ENCODE measurements around the gene ESRRA.

The ESRRA gene

GRCh38 chr11:64286801-64287159 lies 18.5 kb upstream of the ESRRA start:
- Histone ChIP-seq H3K36me3 (ENCODE audit: control insufficient read depth in 2 of 2, insufficient read depth in 2 of 2, low read length in 2 of 2) (peaks cover 4 to 7% of the 10 kb centered on the region in 2 donors), H3K27ac (ENCODE audit: low read length) (no peak overlapping the region), H3K4me1 (ENCODE audit: control insufficient read depth, insufficient read depth, low read length) (peaks cover 35% of the 10 kb centered on the region), H3K9me3 (ENCODE audit: control insufficient read depth in 2 of 2, low read length in 2 of 2) (no peaks in the 10 kb centered on the region), H3K27me3 (ENCODE audit: control insufficient read depth in 1 of 2, insufficient read depth in 2 of 2, low read length in 2 of 2) (peaks cover 13 to 16% of the 10 kb centered on the region in 2 donors), H3K9ac (ENCODE audit: low read length in 2 of 2) (no peak overlapping the region), H3K4me3 (ENCODE audit: low read length in 2 of 2) (no peak overlapping the region)

- H3K4me1 ChIP-seq (ENCODE audit: control insufficient read depth, insufficient read depth, low read length) = peaks cover 37% of the 10 kb centered on the region
- H3K27ac ChIP-seq (ENCODE audit: low read length) = no peak overlapping the region
- H3K9me3 ChIP-seq (ENCODE audit: control insufficient read depth in 2 of 2, low read length in 2 of 2) = no peaks in the 10 kb centered on the region
Measured at GRCh38 chr11:64287676-64288352, 17.5 kb upstream of the ESRRA start.

GRCh38 chr11:64288353-64288750 lies 17.0 kb upstream of the ESRRA start:
- Histone ChIP-seq H3K9me3 (ENCODE audit: control insufficient read depth in 2 of 2, low read length in 2 of 2) (no peaks in the 10 kb centered on the region), H3K9ac (ENCODE audit: low read length in 2 of 2) (no peak overlapping the region), H3K36me3 (ENCODE audit: control insufficient read depth in 2 of 2, insufficient read depth in 2 of 2, low read length in 2 of 2) (no peaks in the 10 kb centered on the region), H3K27ac (ENCODE audit: low read length) (no peak overlapping the region), H3K4me1 (ENCODE audit: control insufficient read depth, insufficient read depth, low read length) (peaks cover 32% of the 10 kb centered on the region), H3K4me3 (ENCODE audit: low read length in 2 of 2) (no peak overlapping the region), H3K27me3 (ENCODE audit: control insufficient read depth in 1 of 2, insufficient read depth in 2 of 2, low read length in 2 of 2) (peaks cover 21 to 32% of the 10 kb centered on the region in 2 donors)

More at GRCh38 chr11:64287676-64288352, 17.5 kb upstream of the ESRRA start:
- H3K36me3 ChIP-seq (ENCODE audit: control insufficient read depth in 2 of 2, insufficient read depth in 2 of 2, low read length in 2 of 2) = peaks cover 2 to 4% of the 10 kb centered on the region in 2 donors
- H3K27me3 ChIP-seq (ENCODE audit: control insufficient read depth in 1 of 2, insufficient read depth in 2 of 2, low read length in 2 of 2) = peaks cover 17 to 27% of the 10 kb centered on the region in 2 donors
- H3K4me3 ChIP-seq (ENCODE audit: low read length in 2 of 2) = no peak overlapping the region
- no peak overlapping the region for H3K9ac ChIP-seq (ENCODE audit: low read length in 2 of 2)

- Histone ChIP-seq H3K9me3 (ENCODE audit: control insufficient read depth in 2 of 2, low read length in 2 of 2) (no peaks in the 10 kb centered on the region), H3K4me1 (ENCODE audit: control insufficient read depth, insufficient read depth, low read length) (peaks cover 25% of the 10 kb centered on the region), H3K9ac (ENCODE audit: low read length in 2 of 2) (no peak overlapping the region), H3K27me3 (ENCODE audit: control insufficient read depth in 1 of 2, insufficient read depth in 2 of 2, low read length in 2 of 2) (peaks cover 26 to 35% of the 10 kb centered on the region in 2 donors), H3K27ac (ENCODE audit: low read length) (no peak overlapping the region), H3K36me3 (ENCODE audit: control insufficient read depth in 2 of 2, insufficient read depth in 2 of 2, low read length in 2 of 2) (no peaks in the 10 kb centered on the region), H3K4me3 (ENCODE audit: low read length in 2 of 2) (no peak overlapping the region)
Measured at GRCh38 chr11:64289002-64289564, 16.2 kb upstream of the ESRRA start.

GRCh38 chr11:64290352-64291261 lies 14.7 kb upstream of the ESRRA start:
- Histone ChIP-seq H3K4me1 (ENCODE audit: control insufficient read depth, insufficient read depth, low read length) (peaks cover 22% of the 10 kb centered on the region), H3K36me3 (ENCODE audit: control insufficient read depth in 2 of 2, insufficient read depth in 2 of 2, low read length in 2 of 2) (no peaks in the 10 kb centered on the region), H3K4me3 (ENCODE audit: low read length in 2 of 2) (no peak overlapping the region), H3K9ac (ENCODE audit: low read length in 2 of 2) (no peak overlapping the region), H3K9me3 (ENCODE audit: control insufficient read depth in 2 of 2, low read length in 2 of 2) (no peaks in the 10 kb centered on the region), H3K27ac (ENCODE audit: low read length) (no peak overlapping the region), H3K27me3 (ENCODE audit: control insufficient read depth in 1 of 2, insufficient read depth in 2 of 2, low read length in 2 of 2) (peaks cover 33 to 42% of the 10 kb centered on the region in 2 donors)

DNA sequence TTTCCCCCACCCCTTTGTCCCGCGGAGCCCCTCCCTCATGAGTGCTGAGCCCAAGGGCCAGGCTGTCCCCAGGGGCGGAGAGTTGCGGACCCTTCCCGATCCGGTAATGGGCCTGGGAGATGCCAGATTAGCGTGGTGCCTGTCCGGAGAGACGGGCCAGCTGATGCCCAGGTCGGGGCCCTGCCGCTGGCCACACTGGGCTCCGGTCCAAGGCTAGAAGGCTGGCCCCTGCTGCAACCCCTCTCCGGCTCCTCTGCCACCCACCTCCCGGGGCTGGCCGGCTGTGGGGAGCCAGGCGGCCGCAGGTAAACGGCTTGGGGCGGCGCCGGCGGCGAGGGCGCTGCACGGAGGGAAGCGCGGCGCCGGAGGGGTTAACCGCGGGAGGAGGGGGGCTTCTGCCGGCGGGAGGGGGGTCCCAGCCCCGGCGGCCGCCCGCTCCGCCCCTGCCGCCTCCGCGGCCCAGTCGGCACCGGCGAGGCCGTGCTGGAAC lies 14.0 kb upstream of the ESRRA start, which contains the start of gene KCNK4:
Gene KCNK4, plus strand, starts transcription at position 41 of the 490 bp plus-strand sequence. CDS start 1,717 bp downstream, outside the sequence.
- H3K36me3 ChIP-seq (ENCODE audit: control insufficient read depth in 2 of 2, insufficient read depth in 2 of 2, low read length in 2 of 2) = no peaks in the 10 kb centered on the region
- peak within 1 kb of the TSS; percentile 31 to 62 for H3K4me3 ChIP-seq (ENCODE audit: low read length in 2 of 2)
- H3K27ac ChIP-seq (ENCODE audit: low read length) = no peak within 1 kb of the TSS
- H3K9ac ChIP-seq (ENCODE audit: low read length in 2 of 2) = no peak within 1 kb of the TSS
- H3K27me3 ChIP-seq (ENCODE audit: control insufficient read depth in 1 of 2, insufficient read depth in 2 of 2, low read length in 2 of 2) = peaks cover 38 to 49% of the 10 kb centered on the region in 2 donors
- H3K4me1 ChIP-seq (ENCODE audit: control insufficient read depth, insufficient read depth, low read length) = peaks cover 17% of the 10 kb centered on the region
- no peaks in the 10 kb centered on the region for H3K9me3 ChIP-seq (ENCODE audit: control insufficient read depth in 2 of 2, low read length in 2 of 2)

- no peaks in the 10 kb centered on the region for H3K36me3 ChIP-seq (ENCODE audit: control insufficient read depth in 2 of 2, insufficient read depth in 2 of 2, low read length in 2 of 2)
Measured at GRCh38 chr11:64291752-64292459, 13.4 kb upstream of the ESRRA start.

DNA sequence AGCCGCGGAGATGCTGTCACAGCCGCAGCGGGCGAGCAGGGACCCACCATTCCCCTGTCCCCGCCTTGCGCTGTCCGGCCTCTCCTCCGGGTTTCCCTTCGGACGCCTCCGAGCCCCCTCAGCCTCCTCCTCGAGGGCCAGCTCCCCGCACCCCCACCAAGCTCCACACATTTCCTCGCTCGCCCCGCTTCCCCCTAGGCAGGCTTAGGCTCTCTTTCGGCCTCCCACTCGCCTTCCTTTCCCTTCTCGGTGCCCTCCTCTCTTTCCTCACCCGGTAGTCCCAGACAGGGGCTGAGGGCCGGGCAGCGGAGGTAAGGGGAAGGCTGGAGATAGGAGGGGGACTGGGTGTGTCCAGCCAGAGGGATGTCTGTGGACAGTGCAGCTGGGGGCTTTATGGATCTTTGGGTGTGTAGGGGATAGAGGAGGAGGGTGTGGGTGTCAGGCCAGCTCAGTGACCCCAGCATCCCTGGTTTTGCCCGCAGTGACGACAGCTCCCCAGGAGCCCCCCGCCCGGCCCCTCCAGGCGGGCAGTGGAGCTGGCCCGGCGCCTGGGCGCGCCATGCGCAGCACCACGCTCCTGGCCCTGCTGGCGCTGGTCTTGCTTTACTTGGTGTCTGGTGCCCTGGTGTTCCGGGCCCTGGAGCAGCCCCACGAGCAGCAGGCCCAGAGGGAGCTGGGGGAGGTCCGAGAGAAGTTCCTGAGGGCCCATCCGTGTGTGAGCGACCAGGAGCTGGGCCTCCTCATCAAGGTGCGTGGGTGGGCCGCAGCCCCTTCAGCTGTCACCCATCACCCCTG lies 12.7 kb upstream of the ESRRA start:
- no peak overlapping the region for H3K9ac ChIP-seq (ENCODE audit: low read length in 2 of 2)
- no peaks in the 10 kb centered on the region for H3K9me3 ChIP-seq (ENCODE audit: control insufficient read depth in 2 of 2, low read length in 2 of 2)
- no peaks in the 10 kb centered on the region for H3K36me3 ChIP-seq (ENCODE audit: control insufficient read depth in 2 of 2, insufficient read depth in 2 of 2, low read length in 2 of 2)
- peaks cover 52 to 63% of the 10 kb centered on the region in 2 donors for H3K27me3 ChIP-seq (ENCODE audit: control insufficient read depth in 1 of 2, insufficient read depth in 2 of 2, low read length in 2 of 2)
- H3K4me1 ChIP-seq (ENCODE audit: control insufficient read depth, insufficient read depth, low read length) = peaks cover 15% of the 10 kb centered on the region
- H3K4me3 ChIP-seq (ENCODE audit: low read length in 2 of 2) = peak overlapping the region in 1 of 2 donors; percentile 22
- H3K27ac ChIP-seq (ENCODE audit: low read length) = no peak overlapping the region

More at GRCh38 chr11:64291752-64292459, 13.4 kb upstream of the ESRRA start:
- no peak overlapping the region for H3K9ac ChIP-seq (ENCODE audit: low read length in 2 of 2)
- H3K27ac ChIP-seq (ENCODE audit: low read length) = no peak overlapping the region
- H3K4me1 ChIP-seq (ENCODE audit: control insufficient read depth, insufficient read depth, low read length) = peaks cover 15% of the 10 kb centered on the region
- no peaks in the 10 kb centered on the region for H3K9me3 ChIP-seq (ENCODE audit: control insufficient read depth in 2 of 2, low read length in 2 of 2)
- peak overlapping the region; percentile 31 to 62 for H3K4me3 ChIP-seq (ENCODE audit: low read length in 2 of 2)
- H3K27me3 ChIP-seq (ENCODE audit: control insufficient read depth in 1 of 2, insufficient read depth in 2 of 2, low read length in 2 of 2) = peaks cover 44 to 55% of the 10 kb centered on the region in 2 donors

- Histone ChIP-seq H3K4me1 (ENCODE audit: control insufficient read depth, insufficient read depth, low read length) (peaks cover 24% of the 10 kb centered on the region), H3K27me3 (ENCODE audit: control insufficient read depth in 1 of 2, insufficient read depth in 2 of 2, low read length in 2 of 2) (peaks cover 63 to 84% of the 10 kb centered on the region in 2 donors), H3K9ac (ENCODE audit: low read length in 2 of 2) (no peak overlapping the region), H3K36me3 (ENCODE audit: control insufficient read depth in 2 of 2, insufficient read depth in 2 of 2, low read length in 2 of 2) (no peaks in the 10 kb centered on the region), H3K9me3 (ENCODE audit: control insufficient read depth in 2 of 2, low read length in 2 of 2) (no peaks in the 10 kb centered on the region), H3K4me3 (ENCODE audit: low read length in 2 of 2) (no peak overlapping the region), H3K27ac (ENCODE audit: low read length) (no peak overlapping the region)
Measured at GRCh38 chr11:64294774-64295173, 10.6 kb upstream of the ESRRA start.
